NCI-H1092 treated with DMSO at 0.1 percent for 48 hours (cell line): ENCODE data around the gene MYO7A.

Source experiments
- DNase-seq: peaks from one replicate; lab custom pipeline; 2025; lab: John Stamatoyannopoulos, UW

The MYO7A gene

DNA sequence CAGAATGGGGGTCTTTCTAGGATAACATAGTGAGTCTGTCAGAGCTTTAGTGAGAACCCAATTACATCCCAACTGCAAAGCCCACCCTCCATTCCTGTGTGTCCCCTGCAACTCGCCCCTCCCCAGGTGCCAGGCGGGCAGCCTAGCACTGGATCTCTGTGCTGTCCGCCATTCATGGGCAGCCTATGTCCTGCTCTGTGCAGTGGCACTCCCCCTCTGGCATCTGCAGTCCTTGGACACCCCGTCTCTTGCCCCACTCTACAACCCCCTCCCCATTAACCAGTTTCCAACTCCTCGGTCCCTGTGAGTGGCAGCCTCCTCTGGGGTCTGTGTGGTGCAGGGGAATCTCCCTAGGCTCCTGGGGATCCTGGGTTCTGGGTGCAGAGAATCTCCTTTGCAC lies 37.0 kb downstream of the MYO7A start:
- no peak for DNase-seq

DNA sequence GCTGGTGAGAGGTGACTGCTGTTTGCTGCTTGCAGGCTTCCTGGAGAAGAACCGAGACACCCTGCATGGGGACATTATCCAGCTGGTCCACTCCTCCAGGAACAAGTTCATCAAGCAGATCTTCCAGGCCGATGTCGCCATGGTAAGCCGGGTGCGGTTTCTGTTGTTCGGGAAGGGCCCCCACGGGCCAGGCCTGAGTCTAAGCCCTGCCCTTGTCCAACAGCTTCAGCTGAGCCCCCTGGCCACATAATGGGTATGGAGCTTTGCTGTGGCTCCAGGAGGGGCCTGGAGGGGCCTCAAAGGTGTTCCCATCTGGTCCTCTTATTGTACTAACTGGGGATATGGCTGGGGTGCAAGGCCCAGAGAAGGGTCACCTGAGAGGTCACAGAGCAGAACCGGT lies 38.0 kb downstream of the MYO7A start:
- no peak for DNase-seq

DNA sequence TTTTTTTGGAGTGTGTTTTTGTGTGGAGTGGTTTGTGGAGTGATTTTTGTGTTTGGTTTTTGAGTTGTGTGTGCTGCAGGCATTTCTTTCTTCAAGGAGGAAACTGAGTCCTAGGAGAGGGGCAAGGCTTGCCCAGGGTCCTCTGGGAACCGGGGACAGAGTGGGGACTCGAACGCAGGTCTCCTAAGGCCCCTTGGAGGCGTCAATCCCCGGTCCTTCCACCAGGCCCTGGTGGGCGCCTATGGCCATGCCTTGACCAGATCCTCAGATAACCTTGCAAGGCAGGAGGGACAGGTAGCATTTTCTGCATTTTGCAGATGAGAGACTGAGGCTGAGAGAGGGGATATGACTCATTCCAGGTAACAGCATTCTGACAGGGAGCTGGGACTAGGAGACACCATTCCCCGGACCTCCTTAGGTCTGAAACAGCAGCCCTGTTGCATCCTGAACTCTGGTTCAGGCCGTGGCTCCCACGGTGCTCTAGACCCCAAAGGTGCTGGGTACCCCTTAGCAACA lies 39.1 kb downstream of the MYO7A start:
- no peak for DNase-seq

DNA sequence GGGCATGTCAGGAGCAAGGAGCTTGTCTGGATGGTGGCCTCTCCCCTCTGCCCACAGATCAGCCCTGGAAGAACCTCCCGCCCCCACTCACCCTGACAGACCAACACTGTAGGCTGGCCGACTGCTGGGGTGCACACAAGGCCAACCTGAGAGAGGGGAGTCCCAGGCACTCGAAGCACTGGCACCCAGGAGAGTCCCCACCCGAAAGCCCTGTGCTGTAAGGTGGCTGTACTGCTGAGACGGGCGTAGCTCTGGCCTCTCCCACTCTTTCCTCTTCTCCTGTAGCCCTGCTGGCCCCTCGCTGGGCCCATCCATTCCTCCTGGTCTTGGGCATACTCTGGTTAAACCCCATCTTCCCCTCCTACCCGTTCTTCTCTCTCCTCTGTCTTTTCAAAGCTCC lies 39.7 kb downstream of the MYO7A start:
- DNase-seq: no peak

- DNase-seq: no peak
Measured at GRCh38 chr11:77170107-77170506, 42.1 kb downstream of the MYO7A start.

DNA sequence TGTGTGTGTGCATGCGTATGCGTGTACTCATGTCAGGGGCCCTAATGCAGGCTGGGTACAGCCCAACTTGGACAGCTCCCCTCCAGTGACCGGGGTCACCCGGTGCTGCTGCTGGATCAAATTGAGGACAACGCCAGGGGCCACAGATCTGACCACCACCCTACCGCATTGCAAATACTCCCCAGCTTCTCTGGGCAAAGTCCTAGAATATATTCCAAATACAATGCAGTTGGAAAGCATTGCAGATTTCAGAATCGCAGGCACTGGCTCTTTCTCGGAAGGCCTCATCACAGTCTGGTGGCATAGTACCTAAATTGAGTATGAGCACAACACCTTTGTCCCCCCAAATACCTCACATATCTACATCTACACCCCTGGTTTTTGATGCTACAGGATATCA lies 43.2 kb downstream of the MYO7A start:
- DNase-seq: no peak

- no peak for DNase-seq
Measured at GRCh38 chr11:77171885-77172665, 44.0 kb downstream of the MYO7A start.

DNA sequence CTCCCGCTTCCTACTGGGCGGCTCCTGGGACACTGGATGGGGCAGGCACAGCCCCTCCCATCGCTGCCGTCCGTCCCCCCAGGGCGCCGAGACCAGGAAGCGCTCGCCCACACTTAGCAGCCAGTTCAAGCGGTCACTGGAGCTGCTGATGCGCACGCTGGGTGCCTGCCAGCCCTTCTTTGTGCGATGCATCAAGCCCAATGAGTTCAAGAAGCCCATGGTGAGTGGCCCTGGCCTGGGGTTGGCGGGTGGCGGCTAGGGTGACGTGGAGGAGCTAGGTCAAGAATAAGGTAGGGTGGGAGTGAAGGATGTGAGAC lies 44.6 kb downstream of the MYO7A start:
- DNase-seq: peak; percentile 43

DNA sequence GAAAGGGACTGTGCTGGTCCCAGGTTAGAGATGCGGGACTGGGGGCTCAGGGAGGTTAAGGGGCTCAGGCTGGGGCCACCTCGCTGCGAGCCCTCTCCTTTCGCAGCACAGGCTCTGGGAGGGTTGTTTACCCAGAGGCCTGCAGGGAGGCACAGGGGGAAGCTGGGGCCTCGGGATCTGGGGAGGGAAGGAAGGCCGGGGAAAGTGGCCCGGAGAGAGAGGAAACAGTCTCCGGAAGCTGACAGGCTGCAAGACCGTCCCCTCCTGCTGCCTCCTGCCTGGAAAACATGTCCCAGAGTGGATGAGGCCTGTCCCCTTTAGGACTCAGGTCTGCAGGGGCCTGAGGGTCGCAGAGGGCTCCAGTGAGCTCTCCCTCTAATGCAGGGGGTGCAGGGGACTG lies 45.4 kb downstream of the MYO7A start:
- DNase-seq: no peak

DNA sequence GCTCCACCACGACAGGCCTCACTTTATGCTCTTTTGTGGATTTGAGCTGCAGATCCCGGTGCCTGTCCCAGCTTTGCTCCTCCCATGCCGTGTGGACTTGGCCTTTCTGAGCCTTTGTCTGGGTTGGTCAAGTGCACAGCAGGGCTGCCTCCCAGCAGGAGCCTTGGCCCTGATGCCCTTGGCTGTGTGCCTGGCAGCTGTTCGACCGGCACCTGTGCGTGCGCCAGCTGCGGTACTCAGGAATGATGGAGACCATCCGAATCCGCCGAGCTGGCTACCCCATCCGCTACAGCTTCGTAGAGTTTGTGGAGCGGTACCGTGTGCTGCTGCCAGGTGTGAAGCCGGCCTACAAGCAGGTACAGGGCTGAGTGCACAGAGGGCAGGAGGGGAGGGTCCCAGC lies 46.5 kb downstream of the MYO7A start:
- DNase-seq: peak; percentile 89

- no peak for DNase-seq
Measured at GRCh38 chr11:77175021-77175842, 47.2 kb downstream of the MYO7A start.

DNA sequence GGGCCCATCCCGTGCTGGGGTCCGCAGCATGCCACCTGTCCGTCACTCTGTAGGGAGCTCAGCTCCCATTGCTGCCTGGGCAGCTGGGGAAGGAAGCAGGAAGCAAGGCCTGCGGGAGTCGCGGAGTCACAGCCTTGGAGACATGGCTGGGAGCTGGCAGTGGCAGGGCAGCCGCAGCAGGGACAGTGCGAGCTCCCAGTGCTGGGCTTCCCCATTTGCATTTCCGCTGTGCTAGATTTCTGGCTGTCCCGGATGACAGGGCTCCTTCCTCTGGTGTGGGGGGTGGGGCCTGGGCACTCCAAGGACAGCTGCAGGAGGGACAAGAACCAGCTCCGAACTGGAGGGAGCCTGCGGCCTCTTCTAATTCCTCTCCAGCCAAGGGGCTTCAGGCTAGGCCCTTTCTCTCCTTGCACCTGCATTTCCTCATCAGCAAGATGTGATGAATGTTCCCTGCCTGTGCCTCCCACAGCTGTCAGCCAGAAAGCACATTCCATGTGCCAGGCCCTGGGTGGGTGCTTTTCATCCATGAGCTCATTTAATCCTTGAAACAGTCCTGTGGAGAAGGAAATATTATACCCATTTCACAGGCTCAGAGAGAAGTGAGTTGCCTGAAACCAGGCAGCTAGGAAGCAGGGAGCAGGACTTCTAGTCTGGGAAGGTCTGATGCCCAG lies 48.0 kb downstream of the MYO7A start:
- no peak for DNase-seq

DNA sequence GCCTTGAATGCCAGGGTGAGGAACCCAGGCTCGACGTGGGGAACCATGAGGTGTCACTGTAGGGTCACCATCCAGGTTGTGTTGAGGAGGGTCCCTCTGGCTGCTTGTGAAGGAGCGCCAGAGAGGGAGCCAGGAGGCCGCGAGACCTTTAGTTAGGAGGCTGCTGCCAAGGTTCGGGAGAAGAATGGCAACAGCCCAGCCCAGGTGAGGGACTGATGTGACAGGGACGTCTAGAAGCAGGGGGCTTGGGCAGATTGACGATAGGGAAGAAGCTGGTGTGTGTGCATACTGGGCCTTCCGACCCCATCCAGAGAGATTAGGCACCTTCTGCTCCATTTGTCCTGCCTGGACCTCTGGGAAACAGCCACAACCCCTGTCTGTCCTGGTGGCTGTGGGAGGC lies 49.0 kb downstream of the MYO7A start:
- no peak for DNase-seq

GRCh38 chr11:77178150-77178549 lies 50.1 kb downstream of the MYO7A start:
- no peak for DNase-seq

DNA sequence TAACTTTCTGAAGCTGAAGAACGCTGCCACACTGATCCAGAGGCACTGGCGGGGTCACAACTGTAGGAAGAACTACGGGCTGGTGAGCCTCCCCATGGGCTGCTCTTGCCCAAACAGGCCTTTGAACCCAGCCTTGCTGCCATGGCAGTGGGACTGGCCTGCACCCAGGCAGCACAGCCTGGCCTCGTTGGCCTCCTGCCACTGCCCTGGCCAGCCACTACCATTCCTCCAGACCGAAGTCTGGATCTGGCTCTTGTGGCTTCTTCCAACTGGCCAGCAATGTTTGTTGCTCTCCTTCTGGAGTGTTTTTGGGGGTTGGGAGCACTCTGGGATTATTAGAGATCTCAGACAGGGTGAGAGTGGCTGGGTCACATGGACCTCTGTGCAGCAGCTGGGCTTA lies 51.0 kb downstream of the MYO7A start:
- DNase-seq: no peak

GRCh38 chr11:77179681-77180080 lies 51.6 kb downstream of the MYO7A start:
- no peak for DNase-seq

DNA sequence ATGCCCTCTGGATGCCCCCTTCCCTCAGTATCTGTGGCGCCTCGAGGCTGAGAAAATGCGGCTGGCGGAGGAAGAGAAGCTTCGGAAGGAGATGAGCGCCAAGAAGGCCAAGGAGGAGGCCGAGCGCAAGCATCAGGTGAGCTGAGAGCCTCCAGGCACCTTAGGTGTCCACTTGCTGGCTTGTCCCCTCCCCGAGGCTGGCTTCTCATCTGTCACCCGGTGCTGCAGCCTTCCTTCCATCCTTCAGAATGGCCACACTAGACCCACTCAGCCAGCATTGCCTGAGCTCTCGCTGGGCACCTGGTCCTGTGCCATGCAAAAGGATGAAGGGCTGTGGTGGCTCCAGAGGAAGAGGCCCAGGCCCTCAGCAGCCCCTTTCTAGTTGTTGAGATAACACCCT lies 52.3 kb downstream of the MYO7A start:
- DNase-seq: no peak

DNA sequence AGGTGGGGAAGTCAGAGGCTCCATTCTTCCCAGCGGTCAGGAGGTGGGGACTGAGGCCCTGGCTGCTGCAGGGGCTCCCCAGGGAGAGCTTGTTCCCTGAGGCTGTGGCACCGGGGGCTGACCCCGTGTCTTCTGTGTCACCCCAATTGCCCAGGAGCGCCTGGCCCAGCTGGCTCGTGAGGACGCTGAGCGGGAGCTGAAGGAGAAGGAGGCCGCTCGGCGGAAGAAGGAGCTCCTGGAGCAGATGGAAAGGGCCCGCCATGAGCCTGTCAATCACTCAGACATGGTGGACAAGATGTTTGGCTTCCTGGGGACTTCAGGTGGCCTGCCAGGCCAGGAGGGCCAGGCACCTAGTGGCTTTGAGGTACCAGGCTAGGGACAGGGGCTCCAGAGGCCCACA lies 53.2 kb downstream of the MYO7A start:
- DNase-seq: no peak

DNA sequence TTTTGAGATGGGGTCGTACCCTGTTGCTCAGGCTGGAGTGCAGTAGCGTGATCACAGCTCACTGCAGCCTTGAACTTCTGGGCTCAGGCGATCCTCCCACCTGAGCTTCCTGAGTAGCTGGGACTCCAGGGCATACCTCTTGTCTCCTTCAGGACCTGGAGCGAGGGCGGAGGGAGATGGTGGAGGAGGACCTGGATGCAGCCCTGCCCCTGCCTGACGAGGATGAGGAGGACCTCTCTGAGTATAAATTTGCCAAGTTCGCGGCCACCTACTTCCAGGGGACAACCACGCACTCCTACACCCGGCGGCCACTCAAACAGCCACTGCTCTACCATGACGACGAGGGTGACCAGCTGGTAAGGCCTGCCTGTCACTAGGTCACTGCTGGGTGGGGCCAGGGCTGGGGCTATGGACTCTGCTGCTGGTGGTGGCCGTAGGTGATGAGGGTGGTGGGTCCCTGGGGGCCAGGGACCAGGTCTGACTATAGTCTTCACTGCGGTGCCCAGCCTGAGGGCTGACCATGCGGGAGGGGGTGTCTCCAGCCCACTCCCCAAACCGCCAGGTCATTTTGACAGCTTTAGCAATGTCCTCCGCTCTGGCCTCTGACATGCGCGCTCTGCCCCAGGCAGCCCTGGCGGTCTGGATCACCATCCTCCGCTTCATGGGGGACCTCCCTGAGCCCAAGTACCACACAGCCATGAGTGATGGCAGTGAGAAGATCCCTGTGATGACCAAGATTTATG lies 53.9 kb downstream of the MYO7A start:
- DNase-seq: no peak

GRCh38 chr11:77182542-77183430 lies 54.7 kb downstream of the MYO7A start:
- DNase-seq: no peak

DNA sequence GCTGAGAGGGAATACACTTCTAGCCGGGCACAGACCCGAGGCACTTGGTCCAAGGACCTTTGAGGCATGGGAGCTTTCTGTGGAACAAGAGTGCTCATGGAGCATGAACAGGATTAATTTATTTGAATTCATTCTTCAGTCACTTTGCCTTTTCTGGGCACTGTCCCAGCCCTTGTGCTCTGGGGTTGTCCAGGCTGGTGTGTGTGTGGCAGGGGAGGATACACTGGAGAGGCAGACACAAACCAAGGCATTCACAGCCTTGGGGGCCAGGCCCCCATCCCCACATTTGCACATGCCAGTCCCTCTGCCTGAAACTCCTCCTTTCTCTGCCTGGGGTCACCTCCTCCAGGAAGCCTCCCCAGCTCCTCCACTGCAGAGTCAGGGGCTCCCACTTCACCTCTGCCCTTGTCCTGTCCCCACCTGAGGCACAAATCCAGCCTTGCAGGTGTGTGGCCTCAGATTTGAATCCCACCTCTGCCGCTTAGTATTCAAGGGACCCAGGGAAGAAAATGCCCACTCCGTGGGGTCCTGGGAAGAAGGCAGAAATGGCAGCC lies 55.5 kb downstream of the MYO7A start:
- DNase-seq: no peak
